Measurements from ENCODE around the gene PYGL.
A peak's percentile ranks its signal among the peaks of the same experiment; 100 is the strongest.

The PYGL gene

DNA sequence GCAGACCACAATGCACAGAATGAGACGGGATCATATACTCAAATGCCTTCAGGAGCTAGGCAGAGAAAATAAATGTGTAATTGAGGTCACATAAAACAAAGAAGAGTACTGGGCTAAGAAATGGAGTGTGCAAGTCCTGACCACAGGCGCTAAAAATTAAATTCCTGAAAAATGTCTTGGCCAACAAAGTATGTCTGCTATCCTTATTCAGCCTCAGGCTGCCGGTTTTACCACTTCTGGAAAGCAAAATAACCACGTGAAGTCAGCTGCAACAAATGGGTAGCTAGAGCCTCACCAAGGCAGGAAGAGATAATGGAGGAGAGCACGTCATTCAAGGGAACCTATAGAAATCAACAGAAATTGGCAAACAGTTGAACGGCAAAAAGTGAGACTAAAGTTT, 3.1 kb downstream of the PYGL start:
- TF ChIP-seq ZFX (IDR thresholded peaks at IDR 0.05; ENCODE audit: borderline replicate concordance) = no peak
- TF ChIP-seq, protein P1, sequence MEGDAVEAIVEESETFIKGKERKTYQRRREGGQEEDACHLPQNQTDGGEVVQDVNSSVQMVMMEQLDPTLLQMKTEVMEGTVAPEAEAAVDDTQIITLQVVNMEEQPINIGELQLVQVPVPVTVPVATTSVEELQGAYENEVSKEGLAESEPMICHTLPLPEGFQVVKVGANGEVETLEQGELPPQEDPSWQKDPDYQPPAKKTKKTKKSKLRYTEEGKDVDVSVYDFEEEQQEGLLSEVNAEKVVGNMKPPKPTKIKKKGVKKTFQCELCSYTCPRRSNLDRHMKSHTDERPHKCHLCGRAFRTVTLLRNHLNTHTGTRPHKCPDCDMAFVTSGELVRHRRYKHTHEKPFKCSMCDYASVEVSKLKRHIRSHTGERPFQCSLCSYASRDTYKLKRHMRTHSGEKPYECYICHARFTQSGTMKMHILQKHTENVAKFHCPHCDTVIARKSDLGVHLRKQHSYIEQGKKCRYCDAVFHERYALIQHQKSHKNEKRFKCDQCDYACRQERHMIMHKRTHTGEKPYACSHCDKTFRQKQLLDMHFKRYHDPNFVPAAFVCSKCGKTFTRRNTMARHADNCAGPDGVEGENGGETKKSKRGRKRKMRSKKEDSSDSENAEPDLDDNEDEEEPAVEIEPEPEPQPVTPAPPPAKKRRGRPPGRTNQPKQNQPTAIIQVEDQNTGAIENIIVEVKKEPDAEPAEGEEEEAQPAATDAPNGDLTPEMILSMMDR (IDR thresholded peaks at IDR 0.05) = no peak
- 0 out of 2 replicates have a peak overlapping the region, but pooled peaks have one; percentile 54 for H3K27ac ChIP-seq

DNA sequence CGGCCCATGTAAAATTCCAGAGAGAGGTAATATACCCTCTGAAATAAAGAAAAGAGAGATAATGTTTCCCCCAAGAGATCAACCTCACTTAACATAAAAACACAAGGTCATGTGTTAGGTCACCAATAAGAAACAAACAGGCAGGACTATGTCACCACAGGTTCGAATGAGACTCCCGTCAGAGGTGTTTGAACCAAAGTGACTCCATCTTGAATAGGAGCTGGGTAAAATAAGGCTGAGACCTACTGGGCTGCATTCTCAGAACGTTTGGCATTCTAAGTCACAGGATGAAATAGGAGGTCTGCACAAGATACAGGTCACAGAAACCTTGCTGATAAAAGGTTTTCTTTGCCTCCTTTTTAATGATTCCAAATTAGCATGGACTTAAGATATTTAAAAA, 6.5 kb downstream of the PYGL start:
- H3K27ac ChIP-seq = no peak overlapping the region
- no peak for TF ChIP-seq ZFX (IDR thresholded peaks at IDR 0.05; ENCODE audit: borderline replicate concordance)
- TF ChIP-seq, protein P1 (IDR thresholded peaks at IDR 0.05) = no peak

- no peak overlapping the region for H3K27ac ChIP-seq
These were observed 7.0 kb downstream of the PYGL start for GRCh38 chr14:50937325-50937724.

GRCh38 chr14:50936882-50937281, 7.4 kb downstream of the PYGL start:
- TF ChIP-seq, protein P1 (IDR thresholded peaks at IDR 0.05) = no peak
- no peak for TF ChIP-seq ZFX (IDR thresholded peaks at IDR 0.05; ENCODE audit: borderline replicate concordance)
- H3K27ac ChIP-seq = no peak overlapping the region

More at GRCh38 chr14:50937325-50937724, 7.0 kb downstream of the PYGL start:
- TF ChIP-seq ZFX (IDR thresholded peaks at IDR 0.05; ENCODE audit: borderline replicate concordance) = no peak
- TF ChIP-seq, protein P1 (IDR thresholded peaks at IDR 0.05) = no peak

- TF ChIP-seq ZFX (IDR thresholded peaks at IDR 0.05; ENCODE audit: borderline replicate concordance) = no peak
- TF ChIP-seq, protein P1 (IDR thresholded peaks at IDR 0.05) = no peak
- H3K27ac ChIP-seq = no peak overlapping the region
These were observed 8.3 kb downstream of the PYGL start for GRCh38 chr14:50936016-50936340.

GRCh38 chr14:50935126-50936015, 8.9 kb downstream of the PYGL start:
- no peak overlapping the region for H3K27ac ChIP-seq
- TF ChIP-seq, protein P1 (IDR thresholded peaks at IDR 0.05) = no peak
- TF ChIP-seq ZFX (IDR thresholded peaks at IDR 0.05; ENCODE audit: borderline replicate concordance) = no peak
